Measurements from ENCODE around the gene IGFN1. TPM values are rescaled to one million over a fixed set of nuclear protein-coding genes. Genes with fewer than 3 reads are reported as not detected.

The IGFN1 gene
- total RNA-seq, 2 experiments from 2014 or later, result not detected

DNA sequence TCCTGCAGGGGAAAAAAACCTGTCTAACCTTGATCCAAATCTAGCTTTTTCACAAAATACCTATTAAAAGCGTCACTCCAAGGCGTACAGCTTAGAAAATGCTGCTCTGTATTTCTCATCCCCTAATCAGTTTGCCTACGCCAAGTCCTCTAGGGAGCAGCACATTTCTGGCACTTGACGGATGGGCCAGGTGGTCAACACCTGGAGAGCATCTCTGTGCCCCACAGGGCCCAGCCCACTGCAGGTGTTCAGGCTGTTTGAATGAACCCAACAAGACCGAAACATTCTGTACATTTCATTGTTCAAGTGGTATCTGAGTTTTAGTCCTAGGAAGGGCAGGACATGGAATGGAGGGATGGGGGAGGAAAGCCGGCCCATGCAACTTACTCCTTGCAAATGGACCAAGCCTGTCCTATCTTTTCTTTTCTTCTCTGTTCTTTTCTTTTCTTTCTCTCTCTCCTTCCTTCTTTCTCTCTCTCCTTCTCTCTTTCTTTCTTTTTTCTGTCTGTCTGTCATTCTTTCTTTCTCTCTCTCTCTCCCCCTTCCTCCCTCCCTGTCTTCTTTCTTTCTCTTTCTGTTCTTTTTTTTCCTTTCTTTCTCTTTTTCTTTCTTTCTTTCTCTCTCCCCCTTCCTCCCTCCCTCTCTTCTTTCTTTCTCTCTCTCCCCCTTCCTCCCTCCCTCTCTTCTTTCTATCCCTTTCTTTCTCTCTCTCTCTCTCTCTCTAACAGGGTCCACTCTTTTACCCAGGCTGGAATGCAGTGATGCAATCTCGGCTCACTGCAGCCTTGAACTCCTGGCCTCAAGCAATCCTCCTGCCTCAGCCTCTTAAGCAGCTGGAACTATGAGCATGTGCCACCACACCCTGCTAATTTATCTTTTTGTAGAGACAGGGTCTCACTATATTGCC lies 29.1 kb downstream of the IGFN1 start:
- Mint-ChIP-seq H3K9me3 (ENCODE audit: low read depth) (no peaks in the 10 kb centered on the region), H3K27ac (no peak overlapping the region), H3K27me3 (no peaks in the 10 kb centered on the region), H3K4me1 (no peaks in the 10 kb centered on the region), H3K4me3 (no peak overlapping the region), H3K36me3 (ENCODE audit: low read depth) (no peaks in the 10 kb centered on the region)
- DNase-seq (no peak), ATAC-seq (no peak)
- ChIA-PET CTCF (interaction anchor here (1.2 to 1.8 kb wide), 2 partner anchors 86 to 105 kb away, joined by 3 to 4 read pairs; no protein-coding TSS in a partner anchor), POLR2A (interaction anchor here (0.7 kb wide), 1 partner anchor 131 kb away, joined by 3 read pairs; no protein-coding TSS in a partner anchor)
- intact Hi-C loops (cut with DNase I, micrococcal nuclease), result loop anchor here in 1 of 2 experiments (5.0 kb wide), 2 partner anchors 132 to 247 kb away; no protein-coding TSS in a partner anchor

DNA sequence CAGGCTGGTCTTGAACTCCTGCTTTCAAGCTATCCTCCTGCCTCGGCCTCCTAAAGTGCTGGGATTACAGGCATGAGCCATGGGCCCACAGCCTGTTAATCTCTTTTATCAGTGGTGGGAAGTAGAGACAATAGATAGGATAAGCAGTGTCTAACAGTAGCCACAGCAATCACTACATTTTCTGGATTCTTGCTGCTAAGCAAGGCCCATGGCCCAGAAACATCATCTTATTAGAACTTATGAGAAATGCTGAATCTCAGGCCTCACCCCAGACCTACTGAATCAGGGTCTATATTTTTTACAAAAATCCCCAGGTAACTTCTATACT lies 29.7 kb downstream of the IGFN1 start:
- no peak overlapping the region for H3K4me3 Mint-ChIP-seq
- ChIA-PET POLR2A (no interaction called here), CTCF (interaction anchor here (1.8 kb wide), 1 partner anchor 106 kb away, joined by 4 read pairs; no protein-coding TSS in a partner anchor)
- H3K27ac Mint-ChIP-seq, result no peak overlapping the region
- no peaks in the 10 kb centered on the region for H3K4me1 Mint-ChIP-seq
- H3K9me3 Mint-ChIP-seq (ENCODE audit: low read depth), result no peaks in the 10 kb centered on the region
- no peak for ATAC-seq
- H3K27me3 Mint-ChIP-seq, result no peaks in the 10 kb centered on the region
- intact Hi-C loops (cut with DNase I, micrococcal nuclease), result loop anchor here in 1 of 2 experiments (5.0 kb wide), 2 partner anchors 133 to 248 kb away; no protein-coding TSS in a partner anchor
- DNase-seq, result no peak
- no peaks in the 10 kb centered on the region for H3K36me3 Mint-ChIP-seq (ENCODE audit: low read depth)

DNA sequence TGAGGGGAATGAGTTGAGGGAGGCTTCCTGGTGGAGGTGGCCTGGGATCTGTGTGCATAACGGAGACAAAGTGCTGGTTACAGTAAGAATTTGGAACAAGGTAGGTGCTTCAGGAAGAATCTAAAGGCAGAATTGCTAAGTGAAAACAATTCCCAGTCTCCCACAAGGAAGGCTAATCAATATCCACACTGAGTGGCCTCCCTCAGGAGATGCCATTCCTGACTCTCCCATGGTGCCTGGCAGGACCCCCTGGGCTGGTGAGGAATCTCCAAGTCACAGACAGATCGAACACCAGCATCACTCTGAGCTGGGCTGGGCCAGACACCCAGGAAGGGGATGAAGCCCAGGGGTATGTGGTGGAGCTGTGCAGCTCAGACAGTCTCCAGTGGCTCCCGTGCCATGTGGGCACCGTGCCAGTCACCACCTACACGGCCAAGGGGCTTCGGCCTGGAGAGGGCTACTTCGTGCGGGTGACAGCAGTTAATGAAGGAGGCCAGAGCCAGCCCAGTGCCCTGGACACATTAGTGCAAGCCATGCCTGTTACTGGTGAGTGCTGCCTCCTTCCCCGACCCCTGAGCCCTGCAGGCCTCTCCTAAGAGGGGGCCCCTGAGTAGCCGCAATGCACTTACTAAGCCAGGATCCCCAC lies 30.7 kb downstream of the IGFN1 start:
- intact Hi-C loops (cut with DNase I, micrococcal nuclease), result loop anchor here in 1 of 2 experiments (5.0 kb wide), 2 partner anchors 134 to 249 kb away; no protein-coding TSS in a partner anchor

DNA sequence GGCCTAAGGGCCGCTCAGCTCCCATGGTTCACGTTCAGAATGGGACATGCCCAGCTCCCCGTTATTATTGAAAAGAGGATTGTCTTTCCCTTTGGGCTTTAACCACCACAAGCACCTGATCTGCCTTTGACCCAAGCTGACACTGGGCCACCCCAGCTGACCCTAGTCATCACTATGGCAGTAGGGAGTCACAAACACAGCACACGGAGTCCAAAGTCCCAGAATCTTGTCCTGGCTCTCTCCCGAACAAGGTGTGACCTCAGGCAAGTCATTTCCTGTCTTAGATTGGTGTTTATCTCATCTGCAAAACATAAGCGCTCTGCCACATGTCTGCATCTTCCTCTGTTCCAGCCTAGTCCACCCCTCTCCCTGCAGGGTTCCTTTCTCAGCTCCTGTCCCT lies 31.5 kb downstream of the IGFN1 start:
- CTCF ChIA-PET, result interaction anchor here (0.5 to 2.0 kb wide), 4 partner anchors 68 to 136 kb away, joined by 3 to 5 read pairs (median 3); partner anchors contain the start of gene TMEM9
- DNase-seq (no peak), ATAC-seq (no peak)
- POLR2A ChIA-PET, result no interaction called here
- no peaks in the 10 kb centered on the region for H3K36me3 Mint-ChIP-seq (ENCODE audit: low read depth)
- no peak overlapping the region for H3K27ac Mint-ChIP-seq
- H3K4me3 Mint-ChIP-seq, result no peak overlapping the region
- intact Hi-C loops (cut with DNase I, micrococcal nuclease), result loop anchor here in 1 of 2 experiments (5.0 kb wide), 2 partner anchors 135 to 250 kb away; no protein-coding TSS in a partner anchor
- no peaks in the 10 kb centered on the region for H3K27me3 Mint-ChIP-seq
- H3K4me1 Mint-ChIP-seq, result no peaks in the 10 kb centered on the region
- H3K9me3 Mint-ChIP-seq (ENCODE audit: low read depth), result no peaks in the 10 kb centered on the region

More for the DNA sequence above, 30.7 kb downstream of the IGFN1 start:
- Mint-ChIP-seq H3K27me3 (no peaks in the 10 kb centered on the region), H3K36me3 (ENCODE audit: low read depth) (no peaks in the 10 kb centered on the region), H3K4me1 (no peaks in the 10 kb centered on the region), H3K9me3 (ENCODE audit: low read depth) (no peaks in the 10 kb centered on the region), H3K4me3 (no peak overlapping the region), H3K27ac (no peak overlapping the region)
- DNase-seq, result no peak
- POLR2A ChIA-PET, result no interaction called here
- ATAC-seq, result no peak
- CTCF ChIA-PET, result interaction anchor here (0.7 kb wide), 1 partner anchor 105 kb away, joined by 4 read pairs; no protein-coding TSS in a partner anchor

DNA sequence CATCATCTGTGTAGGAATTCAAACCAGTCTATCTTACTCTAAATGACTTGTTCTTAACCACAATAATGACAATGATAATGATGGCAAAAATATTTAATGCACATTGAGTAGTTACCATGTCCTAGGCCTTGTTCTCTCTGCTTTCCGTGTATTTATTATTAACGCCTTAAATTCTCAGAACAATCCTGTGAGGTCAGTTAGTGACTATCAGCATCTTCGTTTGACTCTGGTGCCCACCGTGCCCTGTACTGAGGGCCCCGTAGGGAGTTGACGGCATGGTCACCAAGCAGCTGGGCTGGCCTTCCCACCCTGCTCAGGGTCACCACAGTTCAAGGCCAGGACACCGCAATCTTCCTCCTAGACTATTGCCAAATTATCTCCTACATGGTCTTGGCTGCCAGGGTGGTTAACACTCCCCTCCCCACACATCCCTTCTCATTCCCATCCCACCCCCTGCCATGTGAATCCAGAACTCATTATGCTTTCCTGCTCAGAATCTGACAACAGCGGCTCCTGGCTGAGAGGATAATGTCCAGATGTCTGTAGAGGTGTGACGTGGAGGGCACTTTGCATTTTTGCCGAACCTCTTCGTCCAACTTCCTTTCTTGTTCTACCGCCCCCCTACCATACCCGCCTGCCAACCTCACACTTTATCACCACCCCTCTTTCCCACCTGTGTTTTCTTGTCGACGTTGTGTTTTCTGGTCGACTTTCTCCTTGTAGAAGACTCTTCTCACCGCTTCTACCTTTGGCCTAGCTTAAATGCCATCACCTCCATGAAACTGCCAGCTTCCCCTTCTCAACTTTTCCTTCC lies 33.4 kb downstream of the IGFN1 start:
- no peak for ATAC-seq
- Mint-ChIP-seq H3K27me3 (no peaks in the 10 kb centered on the region), H3K27ac (no peak overlapping the region), H3K9me3 (ENCODE audit: low read depth) (no peaks in the 10 kb centered on the region), H3K4me3 (no peak overlapping the region), H3K4me1 (no peaks in the 10 kb centered on the region), H3K36me3 (ENCODE audit: low read depth) (no peaks in the 10 kb centered on the region)
- intact Hi-C loops (cut with DNase I, micrococcal nuclease), result loop anchor here (1.0 to 5.0 kb wide), 3 partner anchors 75 to 252 kb away; no protein-coding TSS in a partner anchor
- ChIA-PET POLR2A (no interaction called here), CTCF (interaction anchor here (0.5 to 2.0 kb wide), 8 partner anchors 19 to 799 kb away, joined by 3 to 5 read pairs (median 3); no protein-coding TSS in a partner anchor)
- DNase-seq, result no peak

DNA sequence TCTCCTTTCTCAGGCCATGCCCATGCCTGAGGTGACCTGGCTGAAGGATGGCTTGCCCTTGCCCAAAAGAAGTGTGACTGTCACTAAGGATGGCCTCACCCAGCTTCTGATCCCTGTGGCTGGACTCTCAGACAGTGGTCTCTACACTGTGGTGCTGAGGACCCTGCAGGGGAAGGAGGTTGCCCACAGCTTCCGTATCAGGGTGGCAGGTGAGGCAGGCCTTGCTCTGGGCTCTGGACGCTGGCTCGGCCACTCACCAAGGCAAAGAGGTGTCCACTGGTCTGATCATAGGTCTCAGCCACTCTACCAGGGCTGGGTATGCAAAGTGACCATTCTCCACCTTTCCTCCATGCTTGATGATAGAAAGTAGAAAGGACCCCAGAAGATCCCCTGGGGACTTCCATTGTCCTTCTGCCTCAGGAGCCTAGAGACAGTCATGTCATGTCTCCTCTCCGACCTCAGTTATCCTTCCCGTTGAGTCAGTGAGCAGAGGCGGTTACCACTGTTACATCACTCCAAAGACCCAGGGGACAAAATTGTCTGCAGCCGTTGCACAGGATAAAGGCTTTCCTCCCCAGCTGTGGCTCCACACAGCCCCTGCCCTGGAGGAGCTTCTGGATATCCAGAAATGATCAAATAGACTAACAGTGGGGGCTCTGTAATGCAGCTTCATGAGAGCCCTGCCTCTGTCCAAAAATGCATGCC lies 34.2 kb downstream of the IGFN1 start:
- no peak for ATAC-seq
- H3K4me3 Mint-ChIP-seq, result no peak overlapping the region
- POLR2A ChIA-PET, result no interaction called here

DNA sequence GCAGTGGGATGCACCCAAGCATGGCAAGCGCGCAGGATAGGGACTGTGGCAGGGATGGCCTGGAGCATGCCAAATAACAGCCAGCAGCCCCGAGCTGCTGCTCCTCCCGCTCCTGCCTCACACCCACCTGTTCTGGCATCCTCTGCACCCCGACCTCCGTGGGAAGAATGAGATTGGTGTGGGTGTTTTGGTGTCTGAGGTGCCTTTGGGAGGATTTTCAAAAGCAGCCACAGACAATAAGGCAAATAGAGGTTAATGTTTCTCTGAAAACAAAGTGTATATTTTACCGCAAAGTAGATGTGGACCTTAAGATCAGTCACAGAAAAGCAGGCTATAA lies 35.5 kb downstream of the IGFN1 start:
- intact Hi-C loops (cut with DNase I, micrococcal nuclease), result no loop called here
- Mint-ChIP-seq H3K4me1 (no peaks in the 10 kb centered on the region), H3K36me3 (ENCODE audit: low read depth) (no peaks in the 10 kb centered on the region), H3K4me3 (no peak overlapping the region), H3K27ac (no peak overlapping the region), H3K27me3 (peaks cover 6% of the 10 kb centered on the region), H3K9me3 (ENCODE audit: low read depth) (no peaks in the 10 kb centered on the region)
- POLR2A ChIA-PET, result no interaction called here
- CTCF ChIA-PET, result interaction anchor here (0.6 to 0.9 kb wide), 2 partner anchors 85 to 107 kb away, joined by 3 read pairs; no protein-coding TSS in a partner anchor
- ATAC-seq (no peak), DNase-seq (no peak)

More for the DNA sequence above, 34.2 kb downstream of the IGFN1 start:
- intact Hi-C loops (cut with DNase I, micrococcal nuclease), result loop anchor here in 1 of 2 experiments (5.0 kb wide), 2 partner anchors 138 to 253 kb away; no protein-coding TSS in a partner anchor
- Mint-ChIP-seq H3K36me3 (ENCODE audit: low read depth) (no peaks in the 10 kb centered on the region), H3K27me3 (no peaks in the 10 kb centered on the region), H3K27ac (no peak overlapping the region), H3K9me3 (ENCODE audit: low read depth) (no peaks in the 10 kb centered on the region), H3K4me1 (no peaks in the 10 kb centered on the region)
- no peak for DNase-seq
- CTCF ChIA-PET, result interaction anchor here (0.5 to 0.8 kb wide), 5 partner anchors 76 to 798 kb away, joined by 3 to 4 read pairs (median 3); no protein-coding TSS in a partner anchor

DNA sequence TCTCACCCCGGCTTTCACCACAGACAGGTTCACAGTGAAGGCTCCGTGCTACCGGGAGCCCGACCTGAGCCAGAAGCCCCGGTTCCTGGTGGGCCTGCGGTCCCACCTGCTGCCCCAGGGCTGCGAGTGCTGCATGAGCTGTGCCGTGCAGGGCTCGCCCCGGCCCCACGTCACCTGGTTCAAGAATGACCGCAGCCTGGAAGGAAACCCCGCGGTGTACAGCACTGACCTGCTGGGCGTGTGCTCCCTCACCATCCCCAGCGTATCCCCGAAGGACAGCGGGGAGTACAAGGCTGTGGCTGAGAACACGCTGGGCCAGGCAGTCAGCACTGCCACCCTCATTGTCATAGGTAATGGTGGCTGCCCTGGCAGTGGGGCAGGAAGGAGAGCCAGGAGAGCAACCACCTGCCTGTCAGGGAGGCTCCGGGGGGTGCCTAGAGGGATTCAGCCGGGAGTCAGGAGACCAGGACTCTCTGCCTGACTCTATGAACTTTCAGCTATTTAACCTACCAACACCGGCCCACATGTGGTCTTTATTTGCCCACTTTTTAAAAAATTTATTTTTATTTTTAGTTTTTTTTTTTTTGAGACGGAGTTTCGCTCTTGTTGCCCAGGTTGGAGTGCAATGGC lies 36.4 kb downstream of the IGFN1 start:
- no peak overlapping the region for H3K27ac Mint-ChIP-seq
- intact Hi-C loops (cut with DNase I, micrococcal nuclease), result no loop called here
- no peak overlapping the region for H3K4me3 Mint-ChIP-seq
- H3K36me3 Mint-ChIP-seq (ENCODE audit: low read depth), result no peaks in the 10 kb centered on the region
- no peaks in the 10 kb centered on the region for H3K4me1 Mint-ChIP-seq
- DNase-seq, result no peak
- POLR2A ChIA-PET, result no interaction called here
- no peaks in the 10 kb centered on the region for H3K9me3 Mint-ChIP-seq (ENCODE audit: low read depth)
- ATAC-seq, result no peak
- CTCF ChIA-PET, result interaction anchor here (0.6 to 1.1 kb wide), 4 partner anchors 85 to 142 kb away, joined by 3 read pairs; no protein-coding TSS in a partner anchor
- peaks cover 10% of the 10 kb centered on the region for H3K27me3 Mint-ChIP-seq

DNA sequence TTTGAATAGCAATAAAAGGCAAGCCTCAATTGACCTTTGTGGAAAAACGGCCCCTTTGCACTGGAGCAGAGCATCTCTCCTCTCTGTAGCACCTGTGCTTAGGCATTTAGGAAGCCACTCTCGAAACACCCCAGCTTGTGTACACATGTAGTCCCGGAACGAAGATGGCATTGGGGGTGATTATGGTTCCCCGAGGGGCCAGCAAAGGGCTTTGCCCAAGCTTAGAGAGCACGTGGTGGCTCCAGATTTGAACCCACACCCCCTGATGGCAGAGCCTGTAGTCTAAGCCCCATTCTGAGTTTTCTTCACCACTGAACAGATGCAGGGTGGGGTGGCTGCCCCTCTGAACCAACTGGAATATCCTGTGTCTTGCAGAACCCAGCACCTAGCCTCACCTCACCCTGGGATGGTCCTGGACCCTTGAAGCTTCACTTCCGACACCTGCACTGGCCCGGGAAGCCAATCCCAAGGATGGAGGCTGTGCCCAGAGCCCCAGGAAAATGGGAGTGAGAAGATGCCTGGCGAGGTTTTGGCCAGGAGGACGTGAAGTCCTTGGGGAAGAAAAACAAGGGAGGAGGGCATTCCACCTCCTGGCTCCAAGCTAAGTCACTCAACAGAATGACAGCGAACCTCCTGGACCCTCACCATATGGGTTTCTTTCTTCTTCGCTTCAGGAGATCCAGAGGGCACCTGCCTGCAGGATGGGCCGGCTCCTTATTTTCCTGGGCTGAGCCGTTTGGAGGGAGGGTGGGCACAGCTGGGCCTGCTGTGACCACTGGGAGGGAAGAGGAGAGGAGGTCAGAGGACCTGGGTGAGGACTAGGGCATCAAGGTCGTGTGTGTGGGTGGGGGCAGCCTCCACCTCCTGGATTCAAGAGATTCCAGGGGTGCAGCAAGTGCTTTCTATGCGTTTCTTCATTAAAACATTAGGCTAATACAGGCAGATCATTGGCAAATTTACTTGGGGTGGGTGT lies 37.7 kb downstream of the IGFN1 start:
- no peak for ATAC-seq
- POLR2A ChIA-PET, result interaction anchor here (0.6 kb wide), 1 partner anchor 88 kb away, joined by 3 read pairs; no protein-coding TSS in a partner anchor
- no peaks in the 10 kb centered on the region for H3K36me3 Mint-ChIP-seq (ENCODE audit: low read depth)
- peaks cover 2% of the 10 kb centered on the region for H3K9me3 Mint-ChIP-seq (ENCODE audit: low read depth)
- DNase-seq, result no peak
- no peak overlapping the region for H3K4me3 Mint-ChIP-seq
- H3K27ac Mint-ChIP-seq, result no peak overlapping the region
- CTCF ChIA-PET, result interaction anchor here (0.8 to 1.1 kb wide), 2 partner anchors 109 to 143 kb away, joined by 3 read pairs; no protein-coding TSS in a partner anchor
- no peaks in the 10 kb centered on the region for H3K4me1 Mint-ChIP-seq
- intact Hi-C loops (cut with DNase I, micrococcal nuclease), result no loop called here
- H3K27me3 Mint-ChIP-seq, result peaks cover 13% of the 10 kb centered on the region

All from activated CD4-positive, alpha-beta T cell treated with anti-CD3 and anti-CD28 coated beads for 36 hours (primary cell).